ENCODE data around the gene TNFRSF19.
A peak's percentile ranks its signal among the peaks of the same experiment; 100 is the strongest.

Gene TNFRSF19

GRCh38 chr13:23695196-23695595 lies 125.0 kb downstream of the TNFRSF19 start:
- intact Hi-C loops (cut with micrococcal nuclease) = no loop called here
- Mint-ChIP-seq H3K4me3 (no peak overlapping the region), H3K27me3 (peaks cover 6% of the 10 kb centered on the region), H3K36me3 (ENCODE audit: low read depth) (no peaks in the 10 kb centered on the region), H3K9me3 (no peaks in the 10 kb centered on the region), H3K27ac (no peak overlapping the region), H3K4me1 (ENCODE audit: low read depth) (peaks cover 10% of the 10 kb centered on the region)

GRCh38 chr13:23695711-23696464 lies 125.7 kb downstream of the TNFRSF19 start:
- Mint-ChIP-seq H3K27me3 (peaks cover 6% of the 10 kb centered on the region), H3K27ac (peak overlapping the region; percentile 21), H3K4me3 (peak overlapping the region; percentile 55), H3K9me3 (no peaks in the 10 kb centered on the region), H3K4me1 (ENCODE audit: low read depth) (peaks cover 10% of the 10 kb centered on the region), H3K36me3 (ENCODE audit: low read depth) (no peaks in the 10 kb centered on the region)
- intact Hi-C loops (cut with micrococcal nuclease) = no loop called here

GRCh38 chr13:23696610-23697009 lies 126.4 kb downstream of the TNFRSF19 start:
- Mint-ChIP-seq H3K4me3 (no peak overlapping the region), H3K27ac (no peak overlapping the region), H3K36me3 (ENCODE audit: low read depth) (no peaks in the 10 kb centered on the region), H3K4me1 (ENCODE audit: low read depth) (peaks cover 10% of the 10 kb centered on the region), H3K9me3 (no peaks in the 10 kb centered on the region), H3K27me3 (peaks cover 6% of the 10 kb centered on the region)
- intact Hi-C loops (cut with micrococcal nuclease) = no loop called here

- peaks cover 6% of the 10 kb centered on the region for H3K27me3 Mint-ChIP-seq
- no peak overlapping the region for H3K4me3 Mint-ChIP-seq
- no peaks in the 10 kb centered on the region for H3K9me3 Mint-ChIP-seq
- H3K36me3 Mint-ChIP-seq (ENCODE audit: low read depth) = no peaks in the 10 kb centered on the region
- intact Hi-C loops (cut with micrococcal nuclease) = no loop called here
- H3K27ac Mint-ChIP-seq = no peak overlapping the region
- peaks cover 10% of the 10 kb centered on the region for H3K4me1 Mint-ChIP-seq (ENCODE audit: low read depth)
Measured at GRCh38 chr13:23697772-23698313, 127.6 kb downstream of the TNFRSF19 start.

- H3K27ac Mint-ChIP-seq = no peak overlapping the region
- H3K9me3 Mint-ChIP-seq = no peaks in the 10 kb centered on the region
- peaks cover 10% of the 10 kb centered on the region for H3K4me1 Mint-ChIP-seq (ENCODE audit: low read depth)
- H3K4me3 Mint-ChIP-seq = no peak overlapping the region
- peaks cover 6% of the 10 kb centered on the region for H3K27me3 Mint-ChIP-seq
- intact Hi-C loops (cut with micrococcal nuclease) = no loop called here
- H3K36me3 Mint-ChIP-seq (ENCODE audit: low read depth) = no peaks in the 10 kb centered on the region
Measured at GRCh38 chr13:23699271-23699670, 129.1 kb downstream of the TNFRSF19 start.

GRCh38 chr13:23701186-23701585 lies 131.0 kb downstream of the TNFRSF19 start:
- intact Hi-C loops (cut with micrococcal nuclease) = no loop called here
- H3K27ac Mint-ChIP-seq = no peak overlapping the region
- no peaks in the 10 kb centered on the region for H3K36me3 Mint-ChIP-seq (ENCODE audit: low read depth)
- H3K4me1 Mint-ChIP-seq (ENCODE audit: low read depth) = peaks cover 9% of the 10 kb centered on the region
- H3K9me3 Mint-ChIP-seq = no peaks in the 10 kb centered on the region
- no peak overlapping the region for H3K4me3 Mint-ChIP-seq
- no peaks in the 10 kb centered on the region for H3K27me3 Mint-ChIP-seq

- Mint-ChIP-seq H3K27ac (no peak overlapping the region), H3K27me3 (no peaks in the 10 kb centered on the region), H3K4me1 (ENCODE audit: low read depth) (peaks cover 7% of the 10 kb centered on the region), H3K4me3 (no peak overlapping the region), H3K9me3 (no peaks in the 10 kb centered on the region), H3K36me3 (ENCODE audit: low read depth) (no peaks in the 10 kb centered on the region)
- intact Hi-C loops (cut with micrococcal nuclease) = no loop called here
Measured at GRCh38 chr13:23701636-23702035, 131.4 kb downstream of the TNFRSF19 start.

- H3K27ac Mint-ChIP-seq = no peak overlapping the region
- H3K27me3 Mint-ChIP-seq = no peaks in the 10 kb centered on the region
- intact Hi-C loops (cut with micrococcal nuclease) = no loop called here
- H3K9me3 Mint-ChIP-seq = no peaks in the 10 kb centered on the region
- no peak overlapping the region for H3K4me3 Mint-ChIP-seq
- no peaks in the 10 kb centered on the region for H3K36me3 Mint-ChIP-seq (ENCODE audit: low read depth)
- H3K4me1 Mint-ChIP-seq (ENCODE audit: low read depth) = peaks cover 7% of the 10 kb centered on the region
Measured at GRCh38 chr13:23703246-23703860, 133.1 kb downstream of the TNFRSF19 start.

GRCh38 chr13:23705583-23705982 lies 135.4 kb downstream of the TNFRSF19 start:
- H3K4me3 Mint-ChIP-seq = no peak overlapping the region
- H3K27ac Mint-ChIP-seq = no peak overlapping the region
- no peaks in the 10 kb centered on the region for H3K36me3 Mint-ChIP-seq (ENCODE audit: low read depth)
- peaks cover 7% of the 10 kb centered on the region for H3K4me1 Mint-ChIP-seq (ENCODE audit: low read depth)
- intact Hi-C loops (cut with micrococcal nuclease) = no loop called here
- H3K9me3 Mint-ChIP-seq = no peaks in the 10 kb centered on the region
- H3K27me3 Mint-ChIP-seq = no peaks in the 10 kb centered on the region

GRCh38 chr13:23707674-23708073 lies 137.5 kb downstream of the TNFRSF19 start:
- no peak overlapping the region for H3K4me3 Mint-ChIP-seq
- H3K27me3 Mint-ChIP-seq = no peaks in the 10 kb centered on the region
- no peaks in the 10 kb centered on the region for H3K36me3 Mint-ChIP-seq (ENCODE audit: low read depth)
- intact Hi-C loops (cut with micrococcal nuclease) = no loop called here
- no peaks in the 10 kb centered on the region for H3K9me3 Mint-ChIP-seq
- peaks cover 7% of the 10 kb centered on the region for H3K4me1 Mint-ChIP-seq (ENCODE audit: low read depth)
- no peak overlapping the region for H3K27ac Mint-ChIP-seq

GRCh38 chr13:23709536-23709935 lies 139.3 kb downstream of the TNFRSF19 start:
- intact Hi-C loops (cut with micrococcal nuclease) = no loop called here
- H3K9me3 Mint-ChIP-seq = peaks cover 11% of the 10 kb centered on the region
- H3K36me3 Mint-ChIP-seq (ENCODE audit: low read depth) = no peaks in the 10 kb centered on the region
- no peak overlapping the region for H3K27ac Mint-ChIP-seq
- H3K4me3 Mint-ChIP-seq = no peak overlapping the region
- H3K4me1 Mint-ChIP-seq (ENCODE audit: low read depth) = peaks cover 5% of the 10 kb centered on the region
- H3K27me3 Mint-ChIP-seq = peaks cover 1% of the 10 kb centered on the region

- peaks cover 16% of the 10 kb centered on the region for H3K9me3 Mint-ChIP-seq
- H3K4me3 Mint-ChIP-seq = no peak overlapping the region
- H3K36me3 Mint-ChIP-seq (ENCODE audit: low read depth) = no peaks in the 10 kb centered on the region
- intact Hi-C loops (cut with micrococcal nuclease) = no loop called here
- no peaks in the 10 kb centered on the region for H3K4me1 Mint-ChIP-seq (ENCODE audit: low read depth)
- H3K27ac Mint-ChIP-seq = no peak overlapping the region
- H3K27me3 Mint-ChIP-seq = peaks cover 1% of the 10 kb centered on the region
Measured at GRCh38 chr13:23710366-23710765, 140.2 kb downstream of the TNFRSF19 start.

- Mint-ChIP-seq H3K9me3 (peaks cover 16% of the 10 kb centered on the region), H3K4me3 (no peak overlapping the region), H3K36me3 (ENCODE audit: low read depth) (no peaks in the 10 kb centered on the region), H3K27ac (no peak overlapping the region), H3K4me1 (ENCODE audit: low read depth) (no peaks in the 10 kb centered on the region), H3K27me3 (peaks cover 1% of the 10 kb centered on the region)
- intact Hi-C loops (cut with micrococcal nuclease) = no loop called here
Measured at GRCh38 chr13:23711355-23711754, 141.1 kb downstream of the TNFRSF19 start.

GRCh38 chr13:23714672-23715071 lies 144.5 kb downstream of the TNFRSF19 start:
- intact Hi-C loops (cut with micrococcal nuclease) = no loop called here
- no peak overlapping the region for H3K27ac Mint-ChIP-seq
- H3K9me3 Mint-ChIP-seq = peaks cover 16% of the 10 kb centered on the region
- no peaks in the 10 kb centered on the region for H3K4me1 Mint-ChIP-seq (ENCODE audit: low read depth)
- H3K27me3 Mint-ChIP-seq = peaks cover 1% of the 10 kb centered on the region
- H3K36me3 Mint-ChIP-seq (ENCODE audit: low read depth) = no peaks in the 10 kb centered on the region
- no peak overlapping the region for H3K4me3 Mint-ChIP-seq

All from dendritic cell treated with granulocyte-macrophage colony-stimulating factor and Interleukin-4, amounts not matched to agents 40 ng/mL and 50 ng/mL, for 4 days (primary cell).